Calu3 (cell line): ENCODE results near the gene HJV. TPM values are rescaled to one million over a fixed set of nuclear protein-coding genes. Genes with fewer than 3 reads are reported as not detected.
A peak's percentile ranks its signal among the peaks of the same experiment; 100 is the strongest.

ENCODE experiments used
- BruUV-seq: library from RNA; stranded (reverse); fragments of 400-500 nt; replicated peaks from 2 replicates; lab custom pipeline; 2021; lab: Mats Ljungman, UMichigan
- CTCF ChIA-PET: fragments of 300-600 bp; sonication (Branson Sonifier 250); formaldehyde crosslinking; loops from one replicate; lab custom pipeline; 2022; ENCODE audit warnings: antibody characterized with exemption; lab: Charles Lee
- DNase-seq: peaks from one replicate; pipeline ENCODE4 v3.0.0; 2022
- H3K27ac Mint-ChIP-seq: one replicate; pipeline ENCODE4 v1.8.0; 2022; ENCODE audit warnings: mixed read lengths; ENCODE audit not compliant: unreplicated experiment
- H3K27me3 Mint-ChIP-seq: one replicate; pipeline ENCODE4 v1.8.0; 2022; ENCODE audit warnings: mixed read lengths; ENCODE audit not compliant: unreplicated experiment
- H3K36me3 Mint-ChIP-seq: one replicate; pipeline ENCODE4 v1.8.0; 2022; ENCODE audit warnings: mild to moderate bottlenecking, moderate library complexity, mixed read lengths; ENCODE audit not compliant: insufficient read depth, unreplicated experiment
- H3K4me1 Mint-ChIP-seq: one replicate; pipeline ENCODE4 v1.8.0; 2022; ENCODE audit warnings: mild to moderate bottlenecking, low read depth, mixed read lengths; ENCODE audit not compliant: unreplicated experiment
- H3K4me3 Mint-ChIP-seq: one replicate; pipeline ENCODE4 v1.8.0; 2022; ENCODE audit warnings: mild to moderate bottlenecking, low read depth, moderate library complexity, mixed read lengths; ENCODE audit not compliant: unreplicated experiment
- H3K9me3 Mint-ChIP-seq: one replicate; pipeline ENCODE4 v1.8.0; 2022; ENCODE audit warnings: low read depth, mixed read lengths; ENCODE audit not compliant: unreplicated experiment
- CTCF ChIP-seq: fragments of 200-600 bp; IDR thresholded peaks from one replicate; pipeline ENCODE4 v1.8.0; 2022; ENCODE audit warnings: antibody characterized with exemption; ENCODE audit not compliant: unreplicated experiment
- intact Hi-C: fragments of 100-400 bp; cut with micrococcal nuclease; formaldehyde crosslinking; loops from one replicate; pipeline ENCODE4 v1.10.0; 2022; ENCODE audit not compliant: unreplicated experiment
- total RNA-seq: library from RNA; stranded (reverse); gene quantifications from 2 replicates; pipeline ENCODE4 v1.2.3, GENCODE V29; 2022

The HJV gene
- total RNA-seq, 1 experiment from 2014 or later: not detected

DNA sequence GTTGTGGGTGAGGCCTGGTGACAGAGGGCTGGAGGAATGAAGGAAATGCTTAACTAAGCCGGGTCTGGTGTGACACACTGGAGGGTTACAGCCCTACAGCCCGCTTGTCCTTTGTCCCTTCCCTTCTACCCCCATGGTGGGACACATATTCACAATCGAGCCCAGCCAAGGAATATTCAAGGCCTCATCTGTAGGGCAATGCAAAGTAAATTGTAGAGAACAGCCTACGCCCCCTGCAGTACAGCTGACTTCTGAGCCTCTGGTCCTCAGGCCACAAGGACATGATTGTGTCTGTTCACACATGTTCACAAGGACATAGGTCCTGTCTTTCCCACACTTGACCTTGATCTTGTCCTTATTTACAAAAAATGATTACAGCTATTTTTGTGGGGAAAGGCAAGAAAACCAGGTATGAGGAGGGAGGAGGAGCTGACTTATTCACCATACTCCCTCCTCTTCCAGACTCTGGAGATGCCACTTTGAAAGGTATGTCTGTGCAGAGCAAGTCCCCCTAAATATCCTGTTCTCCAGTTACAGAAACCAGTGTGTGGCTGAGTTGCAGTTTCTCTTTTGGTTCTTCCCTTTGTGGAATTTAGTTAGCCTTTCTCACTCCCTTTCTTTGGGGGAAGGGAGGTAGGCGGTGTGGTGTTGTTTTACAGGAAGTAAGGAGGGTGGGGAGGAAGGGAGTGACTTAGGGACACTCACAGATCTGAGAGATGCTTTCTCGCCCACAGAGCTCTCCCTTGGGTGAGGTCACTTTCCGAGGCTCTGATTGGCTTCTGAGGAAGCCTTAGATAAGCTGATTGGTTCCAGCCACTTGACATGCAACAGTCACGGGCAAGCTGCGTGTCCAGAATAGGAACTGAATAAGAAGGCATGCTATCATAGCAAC, 42.4 kb downstream of the HJV start:
- Mint-ChIP-seq H3K27ac (no peak overlapping the region), H3K4me3 (no peak overlapping the region), H3K27me3 (no peaks in the 10 kb centered on the region), H3K9me3 (no peaks in the 10 kb centered on the region), H3K4me1 (peaks cover 9% of the 10 kb centered on the region), H3K36me3 (peaks cover 9% of the 10 kb centered on the region)
- BruUV-seq: TSS peak; percentile 99
- intact Hi-C loops: loop anchor here (1.0 kb wide), 1 partner anchor 28 kb away; no protein-coding TSS in a partner anchor
- DNase-seq: peak; percentile 87
- no peak for TF ChIP-seq CTCF
- CTCF ChIA-PET: interaction anchor here (0.5 to 4.6 kb wide), 18 partner anchors 9 to 120 kb away, joined by 3 to 32 read pairs (median 4); partner anchors contain the start of genes ANKRD34A, LIX1L, PIAS3 and POLR3GL

DNA sequence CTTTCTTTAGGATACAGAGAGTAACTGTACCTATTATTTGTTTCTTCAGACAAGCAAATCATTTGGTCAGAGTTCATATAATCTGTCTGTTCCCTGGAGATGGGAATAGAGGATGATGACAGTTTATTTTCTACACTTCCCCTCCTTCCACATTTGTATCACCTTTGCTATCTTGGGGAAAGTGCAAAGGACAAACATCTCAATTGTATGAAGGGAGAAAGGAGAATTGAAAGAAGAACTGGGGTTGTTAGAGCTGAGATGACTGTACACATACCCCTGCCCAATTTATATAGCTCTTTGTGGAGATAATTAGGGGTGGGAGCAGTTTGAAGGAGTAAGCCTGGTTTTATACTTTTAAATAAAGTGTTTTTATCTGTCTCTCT, 43.1 kb downstream of the HJV start:
- H3K27ac Mint-ChIP-seq: no peak overlapping the region
- peaks cover 7% of the 10 kb centered on the region for H3K4me1 Mint-ChIP-seq
- H3K4me3 Mint-ChIP-seq: no peak overlapping the region
- no peak for DNase-seq
- TF ChIP-seq CTCF: no peak
- no TSS peak for BruUV-seq
- H3K9me3 Mint-ChIP-seq: no peaks in the 10 kb centered on the region
- CTCF ChIA-PET: interaction anchor here (1.2 to 4.6 kb wide), 7 partner anchors 14 to 87 kb away, joined by 4 to 32 read pairs (median 7); partner anchors contain the start of genes ANKRD34A, LIX1L, POLR3GL and TXNIP
- no peaks in the 10 kb centered on the region for H3K27me3 Mint-ChIP-seq
- intact Hi-C loops: loop anchor here (1.0 kb wide), 1 partner anchor 29 kb away; no protein-coding TSS in a partner anchor
- H3K36me3 Mint-ChIP-seq: peaks cover 9% of the 10 kb centered on the region

DNA sequence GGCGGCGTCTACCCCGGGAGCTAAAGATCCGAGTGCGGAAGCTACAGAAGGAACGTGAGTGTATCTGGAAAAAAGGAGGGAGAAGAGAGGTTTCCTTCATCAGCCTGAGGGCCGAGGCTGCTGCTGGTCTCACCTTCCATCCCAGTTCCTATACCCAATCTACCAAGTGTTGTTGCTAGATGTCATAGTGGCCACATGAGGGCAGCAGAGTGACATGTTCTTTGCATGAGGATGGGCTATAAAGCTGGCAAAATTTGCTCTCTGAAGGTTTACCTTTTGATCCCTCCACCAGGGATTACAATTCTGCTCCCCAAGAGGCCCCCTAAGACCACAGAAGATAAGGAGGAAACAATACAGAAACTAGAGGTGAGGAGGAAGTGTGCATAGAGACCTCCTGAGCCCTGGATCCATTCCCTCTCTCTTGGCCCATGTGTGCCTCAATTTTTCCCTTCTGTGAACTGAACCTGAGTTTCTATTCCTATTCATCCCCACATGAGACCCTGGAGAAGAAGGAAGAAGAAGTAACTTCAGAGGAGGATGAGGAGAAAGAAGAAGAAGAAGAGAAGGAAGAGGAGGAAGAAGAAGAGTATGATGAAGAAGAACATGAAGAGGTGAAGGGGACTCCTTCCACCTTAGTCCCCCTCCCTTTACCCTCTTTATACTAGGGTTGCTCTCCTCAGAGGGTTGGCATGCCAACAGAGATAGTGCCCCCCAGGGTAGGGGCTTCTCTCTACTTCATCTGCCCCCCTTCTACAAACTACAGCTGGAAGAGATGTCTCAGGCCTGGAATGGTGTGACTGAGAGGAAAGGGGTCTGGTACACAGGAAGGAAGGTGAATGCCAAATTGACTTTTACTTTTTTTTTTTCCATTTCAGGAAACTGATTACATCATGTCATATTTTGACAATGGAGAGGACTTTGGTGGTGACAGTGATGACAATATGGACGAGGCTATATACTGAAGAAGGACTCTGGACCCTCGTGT, 43.8 kb downstream of the HJV start:
- H3K36me3 Mint-ChIP-seq: peaks cover 9% of the 10 kb centered on the region
- H3K27me3 Mint-ChIP-seq: no peaks in the 10 kb centered on the region
- H3K9me3 Mint-ChIP-seq: no peaks in the 10 kb centered on the region
- BruUV-seq: no TSS peak
- no peak overlapping the region for H3K4me3 Mint-ChIP-seq
- peaks cover under 1% of the 10 kb centered on the region for H3K4me1 Mint-ChIP-seq
- H3K27ac Mint-ChIP-seq: no peak overlapping the region
- DNase-seq: peak; percentile 71
- peak; percentile 79 for TF ChIP-seq CTCF
- CTCF ChIA-PET: interaction anchor here (0.8 to 4.6 kb wide), 11 partner anchors 13 to 238 kb away, joined by 3 to 32 read pairs (median 5); partner anchors contain the start of genes ANKRD34A, LIX1L, POLR3GL and RBM8A
- intact Hi-C loops: loop anchor here (1.0 kb wide), 1 partner anchor 30 kb away; no protein-coding TSS in a partner anchor

GRCh38 chr1:145977016-145977415, 44.5 kb downstream of the HJV start:
- peaks cover 9% of the 10 kb centered on the region for H3K36me3 Mint-ChIP-seq
- no peak for TF ChIP-seq CTCF
- intact Hi-C loops: no loop called here
- H3K9me3 Mint-ChIP-seq: no peaks in the 10 kb centered on the region
- CTCF ChIA-PET: interaction anchor here (0.8 to 4.6 kb wide), 8 partner anchors 12 to 237 kb away, joined by 3 to 32 read pairs (median 5); partner anchors contain the start of genes ANKRD34A, POLR3GL and RBM8A
- no peaks in the 10 kb centered on the region for H3K27me3 Mint-ChIP-seq
- H3K4me3 Mint-ChIP-seq: no peak overlapping the region
- H3K27ac Mint-ChIP-seq: no peak overlapping the region
- no peaks in the 10 kb centered on the region for H3K4me1 Mint-ChIP-seq
- DNase-seq: no peak
- no TSS peak for BruUV-seq
